Stomach (tissue), 4 donors: ENCODE data around the gene SH3PXD2A.

ENCODE experiments used
- CTCF ChIP-seq, 7 experiments: fragments of 450-650 bp in 4 of 7; fragments of 200-600 bp in 3 of 7; sonication (generic) in 3 of 7; IDR thresholded peaks; one replicate each; pipeline ENCODE4 v1.5.1; 2016 to 2019; ENCODE audit warnings: antibody characterized with exemption in 7 of 7, control low read depth in 2 of 7, mild to moderate bottlenecking in 1 of 7
- EP300 ChIP-seq: sonication (generic); formaldehyde crosslinking; IDR thresholded peaks from one replicate; pipeline ENCODE4 v1.6.1; 2017; ENCODE audit warnings: antibody characterized with exemption
- POLR2A ChIP-seq, 4 donors: fragments of 450-650 bp; IDR thresholded peaks; one replicate each; pipeline ENCODE4 v1.6.1; 2016; ENCODE audit warnings: antibody characterized with exemption in 4 of 4, control low read depth in 2 of 4, mild to moderate bottlenecking in 1 of 4, moderate library complexity in 1 of 4
- POLR2AphosphoS5 ChIP-seq, 3 donors: sonication (generic); formaldehyde crosslinking; IDR thresholded peaks; one replicate each; pipeline ENCODE4 v1.6.1; 2016; ENCODE audit warnings: antibody characterized with exemption in 3 of 3

GRCh38 chr10:103690281-103690680 lies 165.1 kb downstream of the SH3PXD2A start:
- TF ChIP-seq CTCF (IDR thresholded peaks at IDR 0.05), result no peak
- TF ChIP-seq POLR2A (IDR thresholded peaks at IDR 0.05), result no peak
- TF ChIP-seq POLR2AphosphoS5 (IDR thresholded peaks at IDR 0.05), result no peak
- TF ChIP-seq EP300, result no peak
